ENCODE results near the gene TUT7. TPM values are rescaled to one million over a fixed set of nuclear protein-coding genes. Genes with fewer than 3 reads are reported as not detected.

The TUT7 gene
- total RNA-seq, 2 donors from 2014 or later: 17.7 to 31.5 TPM

- Histone ChIP-seq H3K4me1 (ENCODE audit: control insufficient read depth in 1 of 2, low read depth in 2 of 2) (peaks cover 5 to 7% of the 10 kb centered on the region in 2 donors), H3K9me3 (no peaks in the 10 kb centered on the region), H3K27me3 (replicated peaks; ENCODE audit: insufficient read depth) (no peaks in the 10 kb centered on the region), H3K27ac (no peak overlapping the region), H3K36me3 (no peaks in the 10 kb centered on the region), H3K4me3 (no peak overlapping the region)
- no peak for TF ChIP-seq CTCF (IDR thresholded peaks at IDR 0.05)
- DNase-seq (ENCODE audit: low spot score) (no peak), ATAC-seq (ENCODE audit: insufficient number of reproducible peaks, low FRiP score, low read depth) (no peak)
These were observed 67.9 kb downstream of the TUT7 start for GRCh38 chr9:86286278-86286677.

GRCh38 chr9:86285261-86285660 lies 68.9 kb downstream of the TUT7 start:
- no peak for TF ChIP-seq CTCF (IDR thresholded peaks at IDR 0.05)
- Histone ChIP-seq H3K9me3 (no peaks in the 10 kb centered on the region), H3K36me3 (no peaks in the 10 kb centered on the region), H3K27me3 (replicated peaks; ENCODE audit: insufficient read depth) (no peaks in the 10 kb centered on the region), H3K27ac (no peak overlapping the region), H3K4me3 (no peak overlapping the region), H3K4me1 (ENCODE audit: control insufficient read depth in 1 of 2, low read depth in 2 of 2) (peaks cover 11 to 17% of the 10 kb centered on the region in 2 donors)
- ATAC-seq (ENCODE audit: insufficient number of reproducible peaks, low FRiP score, low read depth) (no peak), DNase-seq (ENCODE audit: low spot score) (no peak)

GRCh38 chr9:86282979-86283535 lies 71.2 kb downstream of the TUT7 start:
- Histone ChIP-seq H3K36me3 (no peaks in the 10 kb centered on the region), H3K27ac (peak overlapping the region; percentile 90 to 91), H3K4me1 (ENCODE audit: control insufficient read depth in 1 of 2, low read depth in 2 of 2) (peaks cover 15 to 23% of the 10 kb centered on the region in 2 donors), H3K27me3 (replicated peaks; ENCODE audit: insufficient read depth) (no peaks in the 10 kb centered on the region), H3K9me3 (no peaks in the 10 kb centered on the region), H3K4me3 (peak overlapping the region; percentile 82)
- ATAC-seq (ENCODE audit: insufficient number of reproducible peaks, low FRiP score, low read depth) (peak; percentile 44), DNase-seq (ENCODE audit: low spot score) (peak; percentile 8)
- TF ChIP-seq CTCF (IDR thresholded peaks at IDR 0.05): no peak

- no peaks in the 10 kb centered on the region for H3K27me3 ChIP-seq (replicated peaks; ENCODE audit: insufficient read depth)
- H3K9me3 ChIP-seq: no peaks in the 10 kb centered on the region
- H3K4me3 ChIP-seq: peak within 1 kb of the TSS; percentile 82
- H3K36me3 ChIP-seq: no peaks in the 10 kb centered on the region
- H3K4me1 ChIP-seq (ENCODE audit: control insufficient read depth in 1 of 2, low read depth in 2 of 2): peaks cover 15 to 23% of the 10 kb centered on the region in 2 donors
- ATAC-seq (ENCODE audit: insufficient number of reproducible peaks, low FRiP score, low read depth): peak; percentile 85
- peak within 1 kb of the TSS; percentile 90 to 91 for H3K27ac ChIP-seq
- DNase-seq (ENCODE audit: low spot score): peak; percentile 91
- TF ChIP-seq CTCF (IDR thresholded peaks at IDR 0.05): no peak
These were observed 71.9 kb downstream of the TUT7 start, which contains the start of gene ISCA1 for GRCh38 chr9:86282077-86282978. TSS of gene ISCA1 (minus strand) at chr9:86282538. CDS start at chr9:86282458, 80 bp downstream.

- Histone ChIP-seq H3K9me3 (no peaks in the 10 kb centered on the region), H3K36me3 (no peaks in the 10 kb centered on the region), H3K27me3 (replicated peaks; ENCODE audit: insufficient read depth) (no peaks in the 10 kb centered on the region), H3K4me1 (ENCODE audit: control insufficient read depth in 1 of 2, low read depth in 2 of 2) (peaks cover 15 to 23% of the 10 kb centered on the region in 2 donors), H3K4me3 (peak overlapping the region; percentile 82), H3K27ac (peak overlapping the region; percentile 90 to 91)
- DNase-seq (ENCODE audit: low spot score): no peak
- peak; percentile 4 for ATAC-seq (ENCODE audit: insufficient number of reproducible peaks, low FRiP score, low read depth)
- no peak for TF ChIP-seq CTCF (IDR thresholded peaks at IDR 0.05)
These were observed 72.6 kb downstream of the TUT7 start for GRCh38 chr9:86281593-86282076.
